GM19397 (cell line): ENCODE data around the gene EXPH5.
"Not testable (repeated sequence)": the region's sequence is repeated elsewhere in the genome, so short reads cannot be mapped to it uniquely, and the experiment has no call there.

Experiments
- ATAC-seq: cut with Tn5 transposase; IDR thresholded peaks from one replicate; pipeline ENCODE4 v1.9.1; 2021; ENCODE audit warnings: mild to moderate bottlenecking, moderate library complexity; ENCODE audit not compliant: unreplicated experiment

The EXPH5 gene

DNA sequence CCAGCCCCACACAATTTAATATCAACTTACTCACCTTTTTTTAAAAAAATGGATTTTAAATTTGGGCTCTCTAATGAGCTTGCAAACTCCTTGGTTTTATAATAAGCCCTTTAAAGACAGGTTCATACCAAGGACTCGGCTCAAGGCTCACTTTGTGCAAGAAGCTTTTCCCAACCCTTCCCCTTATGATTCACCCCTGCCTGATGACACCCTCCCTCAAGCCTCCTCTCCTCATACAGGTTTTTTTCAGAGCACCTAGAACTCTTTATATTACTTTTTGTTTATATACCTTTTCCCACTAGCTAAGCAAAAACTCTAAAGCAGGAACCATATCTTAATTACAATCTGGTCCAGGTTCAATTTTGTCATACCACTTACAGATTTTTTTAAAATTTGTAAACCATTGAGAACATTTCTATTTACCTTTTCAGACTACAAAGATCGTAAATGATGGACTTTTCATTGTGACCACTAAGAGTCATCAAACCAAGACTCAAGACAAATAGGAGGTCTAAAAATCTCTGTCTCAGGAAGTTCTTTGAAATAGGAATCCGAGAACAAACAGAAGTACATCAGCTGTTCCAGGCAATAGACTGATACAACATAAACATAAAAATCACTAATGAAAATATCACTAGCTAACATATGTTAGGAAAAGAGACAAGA is 13.1 kb upstream of the EXPH5 start:
- ATAC-seq = no peak

DNA sequence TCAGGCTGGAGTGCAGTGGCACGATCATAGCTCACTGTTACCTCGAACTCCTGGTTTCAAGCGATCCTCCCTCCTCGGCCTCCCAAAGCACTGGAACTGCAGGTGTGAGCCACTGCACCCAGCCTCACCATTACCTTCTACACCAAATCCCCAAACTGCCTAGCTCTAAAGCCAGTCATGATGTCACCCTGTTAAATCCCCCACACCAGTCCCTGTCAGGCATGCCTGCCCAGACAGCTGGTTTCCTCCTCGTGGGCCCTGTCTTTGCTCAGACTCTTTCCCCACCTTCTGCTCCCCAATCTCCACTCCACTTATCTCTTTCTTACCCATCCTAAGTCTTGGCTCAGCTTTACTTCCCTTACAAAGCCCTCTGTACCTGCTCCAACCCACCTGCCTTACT is 12.5 kb upstream of the EXPH5 start:
- no peak for ATAC-seq

DNA sequence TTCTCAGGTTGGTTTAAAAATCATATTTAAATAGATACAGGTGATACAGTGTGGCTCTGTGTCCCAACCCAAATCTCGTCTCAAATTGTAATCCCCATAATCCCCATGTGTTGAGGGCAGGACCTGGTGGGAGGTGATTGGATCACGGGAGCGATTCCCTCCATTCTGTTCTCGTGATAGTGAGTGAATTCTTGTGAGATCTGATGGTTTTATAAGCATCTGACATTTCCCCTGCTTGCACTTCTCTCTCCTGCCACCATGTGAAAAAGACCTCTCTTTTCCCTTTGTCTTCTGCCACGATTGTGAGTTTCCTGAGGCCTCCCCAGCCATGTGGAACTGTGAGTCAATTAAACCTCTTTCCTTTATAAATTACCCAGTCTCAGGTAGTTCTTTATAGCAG is 9.2 kb upstream of the EXPH5 start:
- ATAC-seq = not testable (repeated sequence)

DNA sequence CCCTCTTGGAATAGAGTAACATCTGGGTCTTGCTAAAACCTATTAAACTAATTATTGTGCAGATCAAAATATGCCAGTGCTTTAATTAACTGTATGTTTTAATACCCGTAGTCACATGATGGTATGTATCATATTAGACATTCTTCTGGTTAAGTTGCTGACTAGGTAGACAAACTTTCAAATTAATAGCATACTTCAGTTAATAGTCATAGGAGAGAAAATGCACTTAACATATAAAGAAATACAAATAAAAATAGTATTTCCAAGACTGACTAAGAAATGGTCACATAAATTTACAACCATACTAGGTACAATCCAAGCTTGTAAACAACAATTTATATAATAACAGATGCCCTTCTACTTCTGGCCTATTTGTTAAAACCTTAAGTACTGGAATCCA is 7.6 kb upstream of the EXPH5 start:
- no peak for ATAC-seq

DNA sequence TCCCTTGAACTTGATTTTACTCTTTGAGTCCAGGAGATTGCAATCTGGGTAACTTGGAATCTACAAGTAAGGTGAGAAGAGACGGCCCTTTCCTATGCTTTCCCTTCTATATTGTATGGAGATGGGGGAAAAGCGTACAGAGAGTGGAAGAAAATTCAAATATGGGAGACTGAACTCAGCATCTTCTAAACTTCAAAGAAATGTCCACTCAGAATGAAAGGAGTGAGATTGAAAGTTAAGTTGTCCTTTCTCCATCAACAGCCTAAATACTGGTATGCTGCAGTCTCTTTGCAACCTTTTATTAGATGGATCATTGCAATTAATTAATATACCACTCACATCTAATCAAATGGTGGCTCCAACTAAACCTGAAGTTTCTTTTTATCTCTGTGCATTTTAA is 6.4 kb upstream of the EXPH5 start:
- ATAC-seq = no peak

DNA sequence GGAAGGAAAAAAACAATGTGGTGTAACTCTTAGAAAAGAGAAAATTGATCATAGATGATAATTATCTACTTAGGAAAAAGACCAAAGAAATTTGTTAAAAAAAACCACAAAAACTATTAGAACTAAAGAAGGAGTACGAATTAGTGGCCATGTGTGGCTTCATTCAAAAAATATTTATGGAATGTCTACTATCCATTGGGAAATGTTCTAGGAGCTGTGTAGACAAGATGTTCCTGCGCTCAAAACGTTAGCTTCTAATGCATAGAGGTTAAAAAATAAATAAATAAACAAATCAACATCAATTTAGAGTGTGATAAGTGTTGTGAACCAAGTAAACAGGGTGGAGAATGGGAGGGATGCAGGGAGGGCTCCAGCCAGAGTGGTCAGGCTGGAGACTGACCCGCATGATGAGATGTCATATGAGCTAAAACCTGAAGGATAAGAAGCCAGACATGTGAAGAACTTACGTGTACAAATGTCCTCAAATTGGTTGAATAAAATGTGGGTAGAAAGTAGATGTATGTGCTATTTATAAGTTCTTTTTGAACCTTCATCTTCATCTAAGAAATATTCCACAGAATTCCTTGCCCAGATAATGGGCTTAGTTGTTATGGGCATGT is 4.3 kb upstream of the EXPH5 start:
- no peak for ATAC-seq

DNA sequence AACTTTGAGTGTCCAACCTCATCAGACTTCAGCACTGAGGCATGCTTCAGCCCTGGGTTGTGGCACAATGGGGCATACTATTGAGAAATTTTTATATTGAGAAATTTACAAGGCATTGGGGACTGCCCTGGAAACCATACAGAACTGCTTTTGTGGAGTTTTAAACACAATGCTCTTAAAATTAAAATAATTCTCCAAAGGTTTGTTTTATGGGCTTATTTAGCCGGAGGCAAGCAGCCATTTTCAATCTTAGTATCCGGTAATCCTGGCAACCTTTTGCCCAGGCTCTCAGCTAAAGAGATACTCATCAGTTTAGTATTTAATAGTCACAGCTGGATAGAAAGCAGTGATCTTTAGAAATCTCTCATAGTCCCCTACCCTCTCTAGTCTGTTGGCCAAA is 3.1 kb upstream of the EXPH5 start:
- ATAC-seq = no peak

DNA sequence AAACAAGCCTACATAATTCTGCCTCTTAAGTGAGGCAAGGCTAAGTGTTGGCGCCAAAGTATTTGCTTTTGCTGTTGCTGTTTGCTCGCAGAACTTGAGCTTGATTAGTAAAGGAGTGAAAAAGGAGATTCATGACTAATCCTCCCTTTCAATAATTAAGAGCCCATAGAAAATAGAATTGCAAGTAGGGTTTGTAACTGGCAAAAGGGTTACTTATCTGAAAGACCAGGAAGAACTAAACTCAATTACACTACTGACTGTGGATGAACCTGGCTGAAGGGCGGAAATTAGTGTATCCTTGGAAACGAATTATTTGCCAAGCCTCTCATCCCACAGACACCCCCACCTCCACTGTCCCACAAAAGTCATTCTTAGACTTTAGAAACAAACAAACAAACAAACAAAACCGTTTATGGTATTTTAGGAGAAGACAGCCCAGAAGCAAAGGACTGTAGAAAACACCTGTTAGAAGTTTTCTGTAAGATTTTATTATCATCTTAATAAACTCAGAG is 411 bp upstream of the EXPH5 start:
- ATAC-seq = no peak

DNA sequence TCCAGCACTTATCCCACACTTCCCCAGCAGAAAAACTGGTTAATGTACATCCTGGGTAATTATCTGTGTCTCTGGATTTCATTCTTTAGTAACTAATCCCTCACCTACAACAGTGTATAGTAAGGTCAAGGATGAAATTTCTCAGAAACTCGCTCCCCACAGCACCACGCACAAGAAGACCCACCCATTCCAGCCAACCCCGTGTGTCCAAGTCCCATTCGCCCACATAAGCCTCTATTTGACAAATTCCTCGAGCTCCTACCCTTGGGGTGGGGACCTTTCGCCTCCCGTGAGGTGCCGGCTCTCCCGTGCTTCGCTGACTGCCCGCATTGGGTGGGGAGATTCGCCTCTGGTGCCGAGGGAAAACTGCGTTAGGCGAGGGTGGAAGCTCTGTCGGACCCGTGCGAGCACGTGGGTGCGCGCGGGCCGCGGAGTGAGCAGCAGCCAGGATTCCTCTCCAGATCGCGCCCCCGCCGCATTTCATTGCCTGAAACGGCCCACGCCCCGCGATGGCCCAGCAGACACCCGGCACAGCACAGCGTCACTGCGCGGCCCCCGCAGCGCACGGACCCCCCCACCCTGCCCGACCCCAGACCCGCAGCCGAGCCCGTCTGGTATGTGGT is 866 bp downstream of the EXPH5 start:
- ATAC-seq = peak; percentile 29

DNA sequence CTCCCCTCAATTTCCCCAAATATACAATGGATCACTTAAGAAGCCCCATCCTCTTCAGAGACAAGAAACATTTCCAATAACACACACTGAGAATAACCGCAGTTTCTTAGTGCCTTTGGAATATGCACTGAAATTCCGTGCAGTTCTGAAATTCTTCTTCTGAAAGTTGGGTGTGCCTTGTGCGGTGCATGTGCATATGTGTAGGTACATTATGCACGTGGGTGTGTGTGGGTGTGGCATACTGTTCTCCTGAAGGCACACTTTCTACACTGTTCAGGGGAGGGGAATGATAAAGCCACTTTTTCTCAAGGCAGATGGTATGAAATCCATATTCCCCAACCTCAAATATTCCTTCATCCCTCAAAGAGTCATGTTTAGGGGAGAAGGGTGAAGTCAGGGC is 1.7 kb downstream of the EXPH5 start:
- no peak for ATAC-seq

DNA sequence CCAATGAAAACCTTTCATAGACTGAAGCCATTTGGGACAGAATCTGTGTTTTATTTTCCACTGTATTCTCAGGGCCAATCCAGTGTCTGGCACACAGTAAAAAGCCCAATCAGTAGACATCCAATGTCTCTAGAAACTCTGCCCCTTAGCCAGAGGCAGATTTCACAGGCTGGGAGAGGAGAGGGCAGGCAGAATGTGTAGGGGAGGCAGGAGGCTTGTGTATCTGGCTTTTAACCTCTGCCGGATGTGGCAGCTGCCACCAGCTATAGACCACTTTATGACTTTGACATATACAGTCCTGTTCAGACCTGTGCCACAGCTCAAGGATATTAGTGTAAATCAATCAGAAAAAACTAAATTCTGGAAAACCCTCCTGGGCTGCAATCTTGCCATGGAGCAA is 4.4 kb downstream of the EXPH5 start:
- ATAC-seq = no peak

DNA sequence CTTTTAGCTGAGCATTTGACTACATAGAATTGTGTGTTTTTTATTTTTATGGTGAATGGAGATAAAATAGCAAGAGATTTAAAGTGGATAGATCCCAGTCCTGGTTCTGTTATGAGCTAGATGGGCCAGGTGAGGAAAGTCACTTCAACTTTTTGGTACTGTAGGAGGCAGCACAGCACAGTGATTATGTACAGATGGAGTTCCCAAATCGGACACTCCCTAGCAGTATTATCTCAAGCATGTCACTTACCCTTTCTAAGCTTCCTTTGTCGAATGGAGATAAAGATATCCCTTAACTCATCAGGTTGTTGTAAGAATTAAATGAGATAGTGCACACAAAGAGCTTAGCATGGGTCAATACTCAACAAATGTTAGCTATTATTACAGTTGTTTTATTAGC is 5.3 kb downstream of the EXPH5 start:
- no peak for ATAC-seq

DNA sequence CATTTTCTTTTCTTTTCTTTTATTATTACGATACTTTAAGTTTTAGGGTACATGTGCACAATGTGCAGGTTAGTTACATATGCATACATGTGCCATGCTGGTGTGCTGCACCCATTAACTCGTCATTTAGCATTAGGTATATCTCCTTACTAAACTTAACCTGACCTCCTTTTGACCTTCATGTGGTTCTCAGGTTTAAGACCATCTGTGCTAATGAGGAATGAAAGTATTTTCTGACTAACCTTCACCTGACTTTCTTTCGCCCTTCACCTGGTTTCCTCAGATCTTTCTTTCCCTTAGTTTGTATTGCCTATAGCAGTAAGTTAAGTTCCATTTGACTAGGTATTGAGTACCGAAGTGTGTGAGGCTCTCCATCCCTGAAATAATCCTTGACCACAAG is 6.5 kb downstream of the EXPH5 start:
- ATAC-seq = no peak

DNA sequence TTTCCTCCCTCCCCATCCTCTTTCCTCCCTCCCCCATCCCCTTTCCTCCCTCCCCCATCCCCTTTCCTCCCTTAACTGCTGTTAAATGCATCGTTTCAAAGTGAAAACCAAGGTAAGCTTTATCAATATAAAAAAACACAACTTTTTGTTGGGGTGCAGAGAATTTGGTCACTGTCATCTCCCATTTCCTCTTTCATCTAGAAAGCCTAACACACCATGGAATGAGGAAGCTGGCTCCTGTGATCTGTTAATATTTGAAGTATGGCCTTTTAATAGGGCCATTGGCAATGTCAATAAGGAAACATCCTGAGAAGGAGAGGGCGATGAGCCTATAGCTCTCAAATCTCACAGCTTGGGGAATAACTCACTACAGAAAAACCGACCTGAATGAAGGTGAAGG is 7.0 kb downstream of the EXPH5 start:
- no peak for ATAC-seq

DNA sequence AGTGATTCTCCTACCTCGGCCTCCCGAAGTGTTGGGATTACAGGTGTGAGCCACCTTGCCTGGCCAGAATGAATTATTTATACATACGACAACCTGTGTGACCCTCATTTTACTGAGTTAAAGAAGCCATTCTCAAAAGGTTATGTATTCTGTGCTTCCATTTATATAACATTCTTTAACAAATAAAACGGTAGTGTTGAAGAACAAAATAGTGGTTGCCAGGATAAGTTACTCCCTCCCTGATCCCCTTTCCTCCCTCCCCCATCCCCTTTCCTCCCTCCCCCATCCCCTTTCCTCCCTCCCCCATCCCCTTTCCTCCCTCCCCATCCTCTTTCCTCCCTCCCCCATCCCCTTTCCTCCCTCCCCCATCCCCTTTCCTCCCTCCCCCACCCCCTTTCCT is 7.4 kb downstream of the EXPH5 start:
- ATAC-seq = not testable (repeated sequence)

DNA sequence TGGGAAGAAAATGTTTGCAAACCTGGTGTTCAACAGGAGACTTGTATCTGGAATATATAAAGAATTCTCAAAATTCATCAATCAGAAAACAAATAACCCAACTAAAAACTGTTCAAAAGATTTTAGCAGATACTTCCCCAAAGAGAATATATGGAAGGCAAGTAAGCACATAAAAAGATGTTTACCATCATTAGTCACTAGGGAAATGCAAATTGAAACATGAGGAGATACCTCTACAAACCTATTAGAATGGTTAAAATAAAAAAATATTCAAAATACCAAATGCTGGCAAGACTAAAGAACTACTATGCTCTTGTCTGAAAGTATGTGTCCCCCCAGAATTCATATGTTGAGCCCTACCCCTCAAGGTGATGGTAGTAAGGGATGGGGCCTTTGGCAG is 8.6 kb downstream of the EXPH5 start:
- no peak for ATAC-seq

DNA sequence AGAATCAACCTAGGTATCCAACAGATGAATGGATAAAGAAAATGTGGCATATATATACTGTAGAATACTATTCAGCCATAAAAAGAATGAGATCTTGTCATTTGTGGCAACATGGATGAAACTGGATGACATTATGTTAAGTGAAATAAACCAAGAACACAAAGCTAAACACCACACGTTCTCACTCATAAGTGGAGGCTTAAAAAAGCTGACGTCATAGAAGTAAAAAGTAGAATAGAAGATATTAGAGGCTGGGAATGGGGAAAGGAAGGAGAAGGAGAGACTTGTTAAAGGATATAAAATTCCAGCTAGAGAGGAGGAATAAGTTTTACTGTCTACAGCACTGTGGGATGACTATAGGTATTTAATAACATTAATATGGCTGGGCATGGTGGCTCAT is 12.9 kb downstream of the EXPH5 start:
- ATAC-seq = no peak

DNA sequence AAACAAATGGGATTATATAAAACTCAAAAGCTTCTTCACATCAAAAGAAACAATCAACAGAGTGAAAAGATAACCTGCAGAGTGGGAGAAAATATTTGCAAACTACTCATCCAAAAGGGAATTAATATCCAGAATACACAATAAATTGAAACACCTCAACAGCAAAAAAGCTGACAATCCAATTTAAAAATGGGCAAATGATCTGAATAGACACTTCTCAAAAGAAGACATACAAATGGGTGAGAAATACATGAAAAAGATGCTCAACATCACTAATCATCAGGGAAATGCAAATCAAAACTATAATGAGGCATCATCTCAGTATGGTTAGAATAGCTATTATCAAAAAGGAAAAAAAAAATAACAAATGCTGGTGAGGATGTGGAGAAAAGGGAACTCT is 13.5 kb downstream of the EXPH5 start:
- ATAC-seq = no peak

DNA sequence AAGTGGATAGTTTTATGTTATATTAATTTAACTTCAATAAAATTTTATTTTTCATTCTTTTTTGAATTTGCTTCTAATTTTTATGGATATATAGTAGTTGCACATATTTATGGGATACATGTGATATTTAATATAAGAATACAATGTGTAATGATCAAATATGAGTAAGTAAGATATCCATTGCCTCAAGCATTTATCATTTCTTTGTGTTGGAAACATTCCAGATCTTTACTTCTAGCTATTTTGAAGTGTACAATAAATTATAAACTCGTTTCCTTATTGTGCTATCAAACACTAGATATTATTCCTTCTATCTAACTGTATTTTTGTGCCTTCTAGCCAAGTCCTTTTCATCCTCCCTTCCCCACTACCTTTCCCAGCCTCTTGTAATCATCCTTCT is 17.0 kb downstream of the EXPH5 start:
- no peak for ATAC-seq

DNA sequence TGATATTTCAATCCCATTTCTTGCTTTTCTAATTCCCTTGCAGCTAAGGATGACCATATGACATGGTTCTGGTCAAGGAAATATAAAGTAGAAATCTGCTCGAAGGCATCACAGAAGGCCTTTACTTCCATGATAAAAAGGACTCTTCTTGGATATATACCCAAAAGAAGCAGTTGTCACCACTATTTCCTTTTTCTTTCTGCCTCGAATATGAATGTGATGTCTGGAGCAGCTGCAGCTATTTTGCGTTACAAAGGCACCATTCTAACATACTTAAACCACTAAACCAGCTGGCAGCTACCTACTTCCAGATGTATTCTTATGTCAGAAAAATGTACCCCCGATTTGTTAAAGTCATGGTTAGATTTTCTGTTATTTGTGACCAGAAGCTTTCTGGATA is 18.9 kb downstream of the EXPH5 start:
- ATAC-seq = no peak

DNA sequence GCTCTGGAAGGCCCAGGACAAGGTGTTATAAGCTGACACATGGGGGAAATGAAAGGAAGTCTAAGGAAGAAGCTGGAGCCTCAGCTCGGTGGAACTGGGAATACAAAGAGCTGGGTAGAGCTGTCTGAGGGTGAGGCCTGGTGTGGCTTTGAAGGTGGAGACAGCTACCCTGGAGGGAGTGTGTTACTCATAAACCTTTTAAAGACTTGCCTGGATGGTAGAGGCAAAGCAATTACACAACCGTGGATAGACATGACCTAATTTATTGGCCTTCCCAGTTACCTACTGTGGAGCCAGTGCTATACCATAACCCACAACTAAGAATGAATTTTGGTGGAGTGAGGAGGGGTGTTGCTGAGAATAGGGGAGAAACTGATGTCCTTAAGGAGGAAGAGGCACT is 22.6 kb downstream of the EXPH5 start:
- ATAC-seq = no peak

DNA sequence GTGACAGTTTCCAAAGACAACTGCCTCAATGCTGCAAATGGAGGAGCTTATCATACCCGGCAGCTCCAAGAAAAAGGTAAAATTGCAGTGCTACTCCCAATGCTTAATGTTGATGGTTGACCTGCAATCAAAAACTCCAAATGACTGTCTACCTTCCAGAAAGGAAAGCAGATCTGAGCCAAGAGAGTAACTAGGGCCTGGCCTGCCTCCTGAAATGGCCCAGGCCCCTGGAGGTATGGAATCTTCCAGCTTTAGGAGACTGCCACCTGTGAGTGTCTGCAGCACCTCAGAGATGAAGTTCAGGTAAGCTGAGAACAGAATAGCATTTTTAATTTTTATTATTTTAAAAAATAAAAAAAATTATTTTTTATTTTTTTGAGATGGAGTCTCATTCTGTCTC is 23.7 kb downstream of the EXPH5 start:
- no peak for ATAC-seq
